ENCODE measurements around the gene PCID2.
A peak's percentile ranks its signal among the peaks of the same experiment; 100 is the strongest.
"Not testable (repeated sequence)": the region's sequence is repeated elsewhere in the genome, so short reads cannot be mapped to it uniquely, and the experiment has no call there.

PCID2 gene

DNA sequence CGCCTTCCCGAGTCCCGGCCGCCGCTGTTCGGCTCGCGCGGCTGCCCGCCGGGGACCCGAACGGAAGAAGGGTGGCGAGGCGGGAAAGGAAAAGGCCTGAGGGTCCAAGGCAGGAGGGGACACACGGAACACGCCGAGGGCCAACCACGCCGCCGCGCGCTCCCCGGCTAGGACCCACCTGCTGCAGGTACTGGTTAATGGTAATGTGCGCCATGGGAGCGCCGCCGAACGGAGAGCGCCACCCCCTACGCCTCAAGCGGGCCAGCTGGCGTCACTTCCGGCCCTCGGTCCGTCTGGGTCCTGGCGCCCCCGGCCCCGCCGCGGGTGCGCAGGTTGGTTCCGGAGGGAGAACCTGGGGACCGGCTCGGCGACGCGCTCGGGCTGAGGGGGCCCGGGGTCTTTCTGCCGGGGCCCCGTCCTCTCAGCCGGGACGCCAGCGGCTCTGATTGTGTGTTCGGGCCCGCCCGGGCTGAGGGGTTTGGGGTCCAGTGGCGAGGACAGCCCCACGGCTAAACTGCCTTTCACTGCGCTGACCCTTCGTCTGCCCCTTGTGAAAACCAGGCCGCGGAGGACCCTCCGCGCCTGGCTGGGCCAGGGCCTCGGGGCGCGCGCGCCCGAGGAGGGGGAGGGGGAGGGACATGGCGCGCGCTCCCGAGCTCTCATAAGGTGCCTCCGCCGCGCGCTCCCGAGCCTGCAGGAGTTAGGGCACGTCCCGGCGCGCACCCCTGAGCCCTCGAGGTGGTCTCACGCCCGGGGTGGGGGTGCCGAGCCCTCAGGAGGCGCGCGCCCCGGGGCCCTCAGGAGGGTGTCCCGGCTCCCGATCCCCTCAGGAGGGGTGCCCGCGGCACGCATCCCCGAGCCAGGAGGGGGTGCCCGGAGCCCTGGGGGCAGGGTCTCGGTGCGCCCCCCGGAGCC lies at the start of gene PCID2:
Gene PCID2 (minus strand): TSS at position 249 of the 915 bp plus-strand sequence. CDS start 35 bp downstream, at position 214.
- DNase-seq (ENCODE audit: low read depth) = peak; percentile 72

DNA sequence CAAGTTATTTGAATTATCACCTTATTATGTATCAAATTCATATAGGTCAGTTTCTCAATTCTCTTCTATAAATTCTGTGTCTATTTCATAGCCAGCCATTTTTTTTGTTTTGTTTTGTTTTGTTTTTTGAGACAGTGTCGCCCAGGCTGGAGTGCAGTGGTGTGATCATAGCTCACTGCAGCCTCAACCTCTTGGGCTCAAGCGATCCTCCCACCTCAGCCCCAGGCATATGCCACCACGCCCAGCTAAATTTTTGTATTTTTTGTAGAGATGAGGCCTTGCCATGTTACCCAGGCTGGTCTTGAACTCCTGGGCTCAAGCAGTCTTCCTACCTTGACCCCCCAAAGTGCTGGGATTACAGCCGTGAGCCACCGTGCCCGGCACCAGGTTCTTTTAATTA lies 49.4 kb upstream of the PCID2 start:
- not testable (repeated sequence) for DNase-seq (ENCODE audit: low read depth)

DNA sequence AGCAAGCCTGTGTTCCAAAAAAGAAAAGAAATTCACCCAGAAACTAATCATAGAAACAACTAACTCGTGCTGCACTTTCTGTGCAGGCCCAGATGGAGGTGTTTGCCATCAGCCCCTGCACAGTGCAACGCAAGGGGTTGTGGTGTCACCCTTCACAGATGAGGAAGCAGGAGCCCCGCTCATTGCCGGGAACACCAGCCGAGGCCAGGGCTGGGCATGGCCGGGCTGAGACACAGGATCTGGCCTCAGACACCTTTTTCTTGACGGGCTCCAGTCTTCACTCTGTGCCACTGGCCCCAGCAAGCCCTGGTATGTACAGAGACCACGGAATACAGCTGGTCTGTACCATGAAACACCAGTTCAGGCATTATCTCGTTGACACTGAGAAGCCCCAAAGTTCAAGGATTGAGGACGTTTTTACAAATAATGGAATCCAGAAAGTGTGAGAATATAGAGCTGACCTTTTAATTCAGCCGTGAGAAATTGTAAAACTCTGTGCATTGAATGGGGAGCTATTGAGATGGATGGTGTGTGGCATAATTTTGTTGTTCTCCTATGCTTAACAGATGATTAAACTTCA lies 44.1 kb upstream of the PCID2 start:
- DNase-seq (ENCODE audit: low read depth) = no peak

DNA sequence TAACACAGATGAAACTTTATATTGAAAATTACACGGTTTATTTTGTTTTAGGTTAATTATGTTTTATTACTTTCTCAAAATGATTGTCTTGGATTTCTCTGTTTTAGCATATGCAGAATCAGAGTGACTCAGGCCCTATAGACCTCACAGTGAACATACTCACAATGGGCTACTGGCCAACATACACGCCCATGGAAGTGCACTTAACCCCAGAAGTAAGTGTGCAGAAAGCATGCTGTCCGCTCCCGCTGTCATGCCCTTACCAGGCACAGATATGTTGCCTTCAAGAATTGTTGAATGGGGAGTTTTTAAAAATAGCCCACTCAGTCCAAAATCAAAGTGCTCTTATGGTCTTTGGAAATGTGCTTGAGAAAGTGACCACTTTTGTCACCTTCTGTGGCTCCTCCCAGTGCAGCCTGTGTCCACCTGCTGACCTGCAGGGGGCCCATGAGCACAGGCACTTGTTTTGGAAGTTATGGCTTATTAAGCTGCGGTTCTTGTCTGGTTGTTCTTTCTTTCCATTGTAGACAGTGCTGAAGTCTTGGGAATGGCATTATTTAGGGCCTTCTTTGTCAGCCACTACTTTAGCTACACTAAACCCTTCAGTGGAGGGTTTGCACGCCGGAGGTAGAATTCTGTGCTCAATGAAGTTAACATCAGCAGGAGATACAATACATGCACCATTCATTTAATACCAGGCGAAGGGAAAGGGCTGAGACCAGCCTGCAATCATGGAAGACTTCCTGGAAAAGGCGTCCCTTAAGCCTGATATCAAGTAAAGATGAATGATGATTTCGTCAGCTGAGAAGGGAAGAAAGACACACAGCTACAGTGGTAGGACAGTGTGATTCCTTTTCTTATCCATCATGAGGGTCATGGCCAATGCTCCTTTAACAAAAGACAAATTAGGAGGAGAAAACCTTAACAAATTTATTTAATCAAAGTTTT lies 37.7 kb upstream of the PCID2 start:
- no peak for DNase-seq (ENCODE audit: low read depth)

DNA sequence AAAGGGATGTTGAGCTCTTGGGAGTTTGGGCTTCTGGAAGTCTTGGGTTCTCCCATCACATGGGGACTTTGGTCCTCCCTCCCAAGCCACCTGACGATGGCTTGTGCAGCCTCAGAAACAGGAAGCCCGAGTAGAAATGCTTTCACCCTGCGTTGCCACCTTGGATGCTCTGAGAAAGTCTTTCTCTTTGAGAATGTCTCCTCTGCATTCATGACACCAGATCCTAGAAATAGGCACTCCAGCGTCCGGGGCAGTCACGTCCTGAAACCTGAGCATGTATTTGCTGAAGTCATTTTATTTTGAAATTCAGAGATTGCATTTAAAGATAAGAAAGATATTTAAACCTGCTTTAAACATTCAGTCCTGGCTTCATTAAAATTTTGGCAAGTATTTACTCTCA lies 35.4 kb upstream of the PCID2 start:
- DNase-seq (ENCODE audit: low read depth) = no peak

DNA sequence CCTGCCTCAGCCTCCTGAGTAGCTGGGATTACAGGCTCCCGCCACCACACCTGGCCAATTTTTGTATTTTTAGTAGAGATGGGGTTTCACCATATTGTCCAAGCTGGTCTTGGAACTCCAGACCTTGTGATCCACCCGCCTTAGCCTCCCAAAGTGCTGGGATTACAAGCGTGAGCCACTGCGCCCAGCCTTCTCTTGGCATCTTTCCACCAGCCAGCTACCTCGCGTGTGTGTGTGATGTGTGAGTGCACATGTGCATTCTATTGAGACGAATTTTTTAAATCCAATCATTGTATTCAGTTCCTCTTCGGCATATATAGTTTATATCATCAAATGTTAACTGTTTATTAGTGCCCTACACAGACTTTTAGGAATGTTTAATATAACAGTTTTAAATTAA lies 33.2 kb upstream of the PCID2 start:
- not testable (repeated sequence) for DNase-seq (ENCODE audit: low read depth)

DNA sequence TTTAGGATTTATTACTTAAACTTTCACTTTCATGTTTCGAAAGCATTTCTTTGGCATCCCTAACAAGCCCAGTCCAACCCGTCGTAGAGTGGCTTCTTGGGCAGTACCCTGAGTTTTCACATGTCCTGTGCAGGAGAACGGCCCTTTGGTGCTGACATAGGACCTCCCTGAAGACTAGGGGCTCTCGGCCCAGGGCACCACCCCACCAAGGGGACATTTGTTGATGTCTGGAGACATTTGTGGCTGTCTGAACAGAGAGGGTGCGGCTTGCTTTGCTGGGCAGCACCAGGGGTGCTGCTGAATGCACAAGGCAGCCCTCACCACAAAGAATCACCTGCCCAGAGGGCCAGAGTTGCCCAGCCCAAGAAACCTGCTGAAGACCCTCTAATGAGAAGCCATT lies 31.5 kb upstream of the PCID2 start:
- DNase-seq (ENCODE audit: low read depth) = no peak

DNA sequence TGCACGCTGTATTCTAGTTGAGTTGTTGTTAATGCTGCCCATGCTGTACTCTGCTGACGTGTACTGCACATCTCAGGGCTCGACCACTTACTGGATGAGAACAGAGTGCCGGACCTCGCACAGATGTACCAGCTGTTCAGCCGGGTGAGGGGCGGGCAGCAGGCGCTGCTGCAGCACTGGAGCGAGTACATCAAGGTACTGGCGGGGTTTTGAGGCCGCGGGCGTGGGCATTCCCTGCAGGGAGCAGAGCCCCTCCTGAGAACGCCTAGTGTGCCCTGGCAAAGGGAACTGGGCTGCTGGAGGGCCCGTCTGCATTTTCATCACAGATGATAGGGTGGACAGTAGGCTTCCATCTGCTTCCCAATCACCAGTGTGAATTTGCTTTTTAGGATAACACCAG lies 30.9 kb upstream of the PCID2 start:
- DNase-seq (ENCODE audit: low read depth) = no peak

DNA sequence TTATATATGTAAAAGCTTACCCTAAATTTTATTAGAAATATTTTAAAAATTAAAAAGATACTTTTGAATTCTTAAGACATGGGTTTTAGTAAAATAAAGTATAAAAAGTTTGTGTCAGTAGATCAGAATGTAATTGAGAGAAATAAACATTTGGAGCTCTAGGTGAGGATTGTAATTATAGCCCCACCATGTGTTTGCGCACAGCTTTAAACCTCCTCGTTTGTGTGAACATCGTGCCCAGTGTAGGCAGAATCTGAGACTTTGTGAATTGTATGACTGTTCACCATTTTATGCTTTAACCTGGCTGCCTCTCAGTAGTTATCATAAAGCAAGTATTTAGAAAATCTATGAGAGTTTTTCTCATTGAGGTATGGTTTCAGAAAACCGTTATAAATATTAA lies 30.1 kb upstream of the PCID2 start:
- DNase-seq (ENCODE audit: low read depth) = no peak

DNA sequence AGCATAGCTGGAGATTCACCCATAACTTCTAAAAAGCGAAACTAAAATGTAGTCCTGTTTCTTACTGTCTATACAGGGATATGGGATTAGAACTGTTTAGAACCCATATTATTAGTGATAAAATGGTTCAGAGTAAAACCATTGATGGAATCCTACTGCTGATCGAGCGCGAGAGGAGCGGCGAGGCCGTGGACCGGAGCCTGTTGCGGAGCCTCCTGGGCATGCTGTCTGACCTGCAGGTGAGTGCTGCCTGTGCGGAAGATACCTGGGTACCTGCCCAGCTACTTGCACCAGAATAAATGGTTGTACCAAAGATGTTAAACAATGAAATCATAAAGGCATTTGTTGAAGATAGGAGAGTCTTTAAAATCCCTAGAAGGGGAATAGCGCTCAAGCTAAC lies 24.6 kb upstream of the PCID2 start:
- DNase-seq (ENCODE audit: low read depth) = no peak

DNA sequence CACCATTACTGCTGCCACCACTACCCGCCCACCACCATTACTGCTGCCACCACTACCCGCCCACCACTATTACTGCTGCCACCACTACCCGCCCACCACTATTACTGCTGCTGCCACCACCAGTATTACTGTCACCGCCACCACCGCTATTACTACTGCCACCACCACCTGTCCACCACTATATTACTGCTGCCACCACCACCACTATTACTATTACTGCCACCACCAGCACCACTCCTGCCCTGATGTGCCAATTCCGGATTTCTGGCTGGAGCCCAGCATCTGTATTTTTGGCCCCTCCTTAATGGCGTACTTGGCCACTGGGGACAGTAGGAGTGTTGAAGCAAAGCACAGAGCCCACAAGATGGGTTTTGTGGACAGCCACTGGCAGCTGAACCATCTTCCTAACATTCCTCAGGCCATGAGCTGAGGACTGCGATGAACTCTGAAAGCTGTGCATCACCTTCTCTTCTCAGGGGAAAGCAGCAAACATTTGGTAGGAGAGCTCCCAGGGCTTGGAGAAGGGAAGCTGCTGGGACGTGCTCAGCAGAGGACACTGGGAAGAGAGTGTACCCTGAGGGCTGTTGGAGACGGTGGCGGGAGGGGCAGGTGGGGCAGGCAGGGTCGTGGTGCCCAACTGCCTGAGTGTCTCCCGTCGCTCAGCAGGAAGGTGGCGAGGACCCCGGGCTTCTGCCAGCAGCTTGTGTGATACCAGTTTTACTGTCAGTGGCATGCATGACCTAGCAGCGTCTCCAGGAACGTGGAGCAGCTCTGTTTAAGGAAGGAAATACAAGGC lies 23.9 kb upstream of the PCID2 start:
- DNase-seq (ENCODE audit: low read depth) = no peak

DNA sequence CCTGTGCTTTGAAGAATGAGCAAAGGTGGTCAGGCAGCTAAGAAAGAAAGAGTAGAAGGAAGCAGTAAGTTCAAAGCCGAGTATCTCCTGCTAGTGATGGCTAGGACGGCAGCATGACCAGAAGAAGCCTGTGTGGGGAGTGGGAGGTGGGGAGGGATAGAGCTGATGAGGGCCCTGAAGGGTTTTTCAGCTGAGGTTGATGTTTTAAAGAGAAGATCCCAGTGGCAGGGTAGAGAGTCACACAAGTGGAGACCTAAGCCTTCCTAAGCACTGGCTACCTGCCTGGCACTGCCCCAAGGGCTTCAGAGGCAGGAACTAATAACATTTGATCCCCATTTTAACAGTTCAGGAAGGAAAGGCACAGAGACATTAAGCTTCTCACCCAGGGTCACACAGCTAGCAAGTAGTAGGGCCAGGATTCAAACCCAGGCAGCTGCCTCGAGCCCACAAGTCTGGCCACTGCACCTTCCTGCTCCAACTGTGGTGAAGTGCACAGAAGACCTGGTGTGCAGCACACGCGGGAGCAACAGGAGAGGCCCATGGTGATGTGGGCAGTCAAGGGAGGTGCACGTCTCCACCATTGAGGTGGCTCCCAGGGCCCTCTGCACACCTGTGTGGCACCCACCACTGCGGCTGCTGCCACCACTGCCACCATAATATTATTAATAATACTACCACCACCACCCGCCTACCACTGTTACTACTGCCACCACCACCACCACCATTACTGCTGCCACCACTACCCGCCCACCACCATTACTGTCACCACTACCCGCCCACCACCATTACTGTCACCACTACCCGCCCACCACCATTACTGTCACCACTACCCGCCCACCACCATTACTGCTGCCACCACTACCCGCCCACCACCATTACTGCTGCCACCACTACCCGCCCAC lies 23.1 kb upstream of the PCID2 start:
- DNase-seq (ENCODE audit: low read depth) = no peak

DNA sequence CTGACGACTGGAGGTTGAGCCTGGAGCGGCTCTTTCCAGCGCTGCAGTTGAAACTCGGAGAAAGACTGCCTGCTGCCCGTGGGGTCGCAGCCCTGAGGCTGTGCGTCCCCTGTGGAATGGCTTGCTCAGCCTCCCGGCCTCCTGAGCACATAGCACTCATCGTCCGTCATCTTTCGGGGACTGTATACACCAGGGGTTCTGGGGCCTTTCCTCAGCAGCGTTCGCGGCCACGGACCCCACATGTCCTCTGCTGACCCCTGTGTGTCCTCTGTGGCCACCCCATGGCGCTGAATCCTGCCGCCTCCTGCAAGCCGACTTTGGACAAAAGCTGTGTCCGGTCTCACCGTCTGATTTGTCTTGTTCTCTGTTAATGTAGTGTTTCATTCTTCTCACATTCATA lies 21.3 kb upstream of the PCID2 start:
- DNase-seq (ENCODE audit: low read depth) = no peak

DNA sequence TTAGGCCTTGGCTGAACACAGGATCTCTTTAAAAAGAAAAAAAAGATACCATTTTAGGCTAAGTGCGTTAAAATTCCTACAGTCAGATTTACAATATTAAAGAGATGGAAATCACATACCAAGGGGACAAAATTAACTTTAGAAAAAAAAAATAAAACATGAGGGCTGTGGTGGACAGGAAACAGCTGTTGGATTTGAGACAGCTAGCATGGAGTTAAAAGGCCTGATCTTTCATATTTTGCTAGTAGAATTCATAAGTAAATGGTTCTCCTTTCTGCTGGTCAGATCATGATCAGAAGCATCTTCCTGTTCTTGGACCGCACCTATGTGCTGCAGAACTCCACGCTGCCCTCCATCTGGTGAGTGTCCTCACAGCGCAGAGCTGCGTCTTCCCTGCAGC lies 20.7 kb upstream of the PCID2 start:
- DNase-seq (ENCODE audit: low read depth) = no peak

DNA sequence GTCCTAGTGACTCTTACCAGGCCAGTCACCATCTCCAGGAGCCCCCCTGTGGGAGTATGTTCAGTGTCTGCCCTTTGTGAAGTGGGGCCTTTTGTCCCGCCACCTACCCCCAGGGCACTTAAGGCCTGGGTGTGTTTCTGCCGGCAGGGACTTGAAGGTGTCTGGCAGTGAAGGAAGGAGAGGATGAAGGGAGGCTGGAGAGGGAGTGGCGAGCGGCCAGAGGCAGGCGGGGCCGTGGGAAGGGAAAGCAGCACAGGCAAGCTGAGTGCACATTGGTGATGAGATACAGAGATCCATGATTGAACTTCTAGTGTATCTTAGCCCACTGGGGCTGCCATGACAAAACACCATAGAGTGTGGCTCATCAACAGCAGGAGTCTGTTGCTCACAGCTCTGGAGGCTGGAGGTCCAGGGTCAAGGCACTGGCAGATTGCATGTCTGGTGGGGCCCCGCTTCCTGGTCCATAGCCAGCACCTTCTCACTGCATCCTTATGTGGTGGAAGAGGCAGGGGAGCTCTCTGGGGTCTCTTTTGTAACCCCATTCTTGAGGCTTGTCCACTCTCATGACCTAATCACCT lies 18.5 kb upstream of the PCID2 start:
- no peak for DNase-seq (ENCODE audit: low read depth)

DNA sequence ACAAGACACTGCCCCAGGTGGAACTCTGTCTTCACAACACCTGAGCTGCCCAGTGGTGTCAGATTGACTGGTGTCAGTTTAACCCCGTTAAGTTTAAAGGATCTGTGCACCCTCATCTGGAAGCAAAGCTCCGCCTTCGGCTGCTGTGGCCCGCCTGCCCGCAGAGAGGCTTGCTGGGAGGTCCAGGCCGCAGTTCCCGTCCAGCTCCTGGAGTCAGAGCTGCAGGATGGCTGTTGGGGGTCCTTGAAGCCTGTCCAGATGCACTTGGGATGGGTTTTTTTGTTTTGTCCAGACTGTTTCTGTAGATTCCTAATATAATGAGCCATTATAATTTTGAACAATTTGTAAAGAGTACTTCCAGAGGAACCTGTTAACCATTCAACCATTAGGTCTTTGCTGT lies 17.0 kb upstream of the PCID2 start:
- DNase-seq (ENCODE audit: low read depth) = no peak

DNA sequence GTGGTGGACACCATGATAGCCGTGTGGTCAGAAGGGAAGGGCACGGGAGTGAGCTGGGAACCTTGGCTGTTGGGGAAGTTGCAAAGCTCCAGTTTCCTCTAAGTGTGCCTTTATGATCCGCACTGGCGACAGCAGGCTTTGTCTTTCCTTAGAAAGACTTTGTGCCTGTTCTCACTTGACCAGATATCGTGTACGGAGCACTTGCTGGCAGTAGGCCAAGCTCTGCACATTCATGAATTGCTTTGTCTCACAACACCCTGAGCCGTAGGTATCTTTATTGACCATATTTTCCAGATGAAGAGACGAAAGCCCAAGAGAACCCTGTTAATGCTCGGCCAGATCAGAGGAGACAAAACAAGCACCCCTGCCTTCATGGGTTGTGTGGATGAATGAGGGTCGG lies 16.0 kb upstream of the PCID2 start:
- no peak for DNase-seq (ENCODE audit: low read depth)

DNA sequence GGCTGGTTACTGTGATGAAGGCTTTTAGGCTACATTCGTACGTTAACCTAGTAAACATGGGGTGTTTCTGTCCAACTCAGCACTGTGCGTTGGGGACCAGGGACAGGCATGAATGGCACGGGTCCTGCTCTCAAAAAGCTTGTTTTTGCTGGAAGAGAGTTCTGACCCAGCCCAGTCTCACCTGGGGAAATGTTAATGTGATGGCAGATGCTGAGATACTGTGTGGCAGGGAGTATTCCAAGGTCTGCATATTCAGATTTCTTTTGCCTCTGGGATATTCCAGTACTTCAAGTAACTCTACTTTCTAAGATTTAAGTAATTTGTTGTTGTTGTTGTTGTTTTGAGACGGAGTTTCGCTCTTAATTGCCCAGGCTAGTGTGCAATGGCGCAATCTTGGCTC lies 14.6 kb upstream of the PCID2 start:
- DNase-seq (ENCODE audit: low read depth) = no peak

DNA sequence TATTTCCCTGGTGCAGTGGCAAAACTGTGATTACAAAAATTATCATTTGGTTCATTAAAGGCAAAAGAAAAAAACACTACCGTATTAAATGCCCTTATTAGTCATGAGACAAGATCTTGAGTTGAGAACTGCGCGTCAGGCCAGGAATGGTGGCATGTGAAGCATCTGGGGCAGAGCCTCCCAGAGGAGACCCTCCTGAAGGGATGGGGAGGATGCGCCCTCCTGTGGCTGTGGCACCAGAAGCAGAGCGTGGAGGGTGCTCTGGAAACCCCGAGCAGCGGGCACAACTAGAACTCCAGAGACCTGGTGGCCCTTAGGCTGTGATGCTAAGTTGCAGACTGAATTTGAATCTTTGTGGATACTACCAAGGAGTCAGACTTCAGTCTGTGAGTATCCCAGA lies 12.4 kb upstream of the PCID2 start:
- DNase-seq (ENCODE audit: low read depth) = no peak

DNA sequence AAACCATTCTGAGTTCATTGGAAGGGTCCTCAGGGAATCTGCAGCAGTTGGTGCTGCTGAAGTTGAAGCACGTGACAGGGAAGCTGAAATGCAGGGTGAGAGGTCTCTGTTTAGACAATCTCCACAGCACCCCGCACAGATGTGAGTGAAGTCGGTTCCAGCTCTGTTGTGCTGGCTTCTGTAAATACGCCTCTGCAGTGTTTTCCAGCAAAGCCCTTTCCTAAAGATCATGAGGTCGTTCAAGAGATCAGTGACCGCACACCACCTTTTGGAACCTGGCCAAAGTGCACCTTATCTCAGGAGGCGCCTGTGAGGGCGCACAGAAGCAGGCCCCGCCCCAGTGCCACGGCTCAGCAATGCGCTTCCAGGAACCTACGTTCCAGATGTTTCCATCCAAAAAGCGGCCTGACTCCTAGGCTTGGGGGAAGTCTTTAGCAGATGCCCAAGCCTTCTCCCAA lies 11.7 kb upstream of the PCID2 start:
- no peak for DNase-seq (ENCODE audit: low read depth)

All from fibroblast of the conjunctiva (primary cell).